K562 (cell line): Measurements from ENCODE around the gene CNTRL. TPM values are rescaled to one million over a fixed set of nuclear protein-coding genes. Genes with fewer than 3 reads are reported as not detected.

ENCODE experiments used
- polyA plus RNA-seq, 8 experiments: library from polyadenylated mRNA; depleted of rRNA in 4 of 8; stranded (reverse) in 5 of 8; unstranded in 3 of 8; fragments of >200 nt; fragmentation: Nextera tagmentation in 2 of 8; fragmentation: Illumina TruSeq in 1 of 8; extraction: Ambion mirVana in 2 of 8; extraction: Trizol in 1 of 8; gene quantifications; 2 replicates each; pipeline versions ENCODE4 v1.2.1 to v1.2.3, GENCODE V29; 2011 to 2014; ENCODE audit warnings: inconsistent platforms in 1 of 8, missing spikeins in 1 of 8
- small RNA-seq: library from RNA; depleted of rRNA; stranded (forward); fragments of <200 nt; gene quantifications from one replicate; pipeline ENCODE3, GENCODE V24; 2014
- total RNA-seq, 7 experiments: library from RNA; depleted of rRNA in 6 of 7; stranded (reverse); fragments of >200 nt in 6 of 7; fragmentation: Illumina TruSeq in 2 of 7; extraction: Trizol in 2 of 7; gene quantifications; 2 replicates each; pipeline versions ENCODE4 v1.2.1 to v1.2.3, GENCODE V29; 2011 to 2021; ENCODE audit warnings: low replicate concordance in 1 of 7

CNTRL gene
- total and polyA plus RNA-seq, 9 of the 15 experiments (the other 6 are each of a cell fraction or from before 2014, with no cell fraction given): 9.2 to 28.9 (median 20.5) TPM

Small RNAs within 50 kb of the gene (small RNA-seq; reads per million reads assigned to genes)
- gene RN7SL181P: not detected

Other genes starting within 250 kb of the CNTRL start
- 51.0 and 55.3 TPM in 2 replicates for gene PSMD5, start 232.0 kb upstream of the CNTRL start, total RNA-seq (2014; rRNA removed)
- 76.3 and 83.0 TPM in 2 replicates for gene PSMD5, start 232.0 kb upstream of the CNTRL start, total RNA-seq (2014; rRNA removed; fragmentation: Illumina TruSeq; extraction: Trizol)
- 65.1 and 72.5 TPM in 2 replicates for gene PSMD5, start 232.0 kb upstream of the CNTRL start, total RNA-seq (2015; rRNA removed; fragmentation: Illumina TruSeq; extraction: Trizol)
- gene PSMD5, start 232.0 kb upstream of the CNTRL start, total RNA-seq (2021): 136 and 148 TPM in 2 replicates
- 107 and 148 TPM in 2 replicates for gene PSMD5, start 232.0 kb upstream of the CNTRL start, polyA plus RNA-seq (2011; rRNA removed)
- 90.1 and 114 TPM in 2 replicates for gene PSMD5, start 232.0 kb upstream of the CNTRL start, polyA plus RNA-seq (2014; fragmentation: Illumina TruSeq; extraction: Trizol)
- 10 to 100 TPM; 46.4 to 60.9 TPM for gene PSMD5, start 232.0 kb upstream of the CNTRL start, polyA plus RNA-seq (2014; fragmentation: Nextera tagmentation; extraction: Ambion mirVana)
- gene PSMD5, start 232.0 kb upstream of the CNTRL start, polyA plus RNA-seq (2014; rRNA removed): 89.4 and 95.6 TPM in 2 replicates
- gene PHF19, start 197.8 kb upstream of the CNTRL start, total RNA-seq (2014; rRNA removed): 255 and 312 TPM in 2 replicates
- 191 and 211 TPM in 2 replicates for gene PHF19, start 197.8 kb upstream of the CNTRL start, total RNA-seq (2014; rRNA removed; fragmentation: Illumina TruSeq; extraction: Trizol)
- gene PHF19, start 197.8 kb upstream of the CNTRL start, total RNA-seq (2015; rRNA removed; fragmentation: Illumina TruSeq; extraction: Trizol): 240 and 241 TPM in 2 replicates
- gene PHF19, start 197.8 kb upstream of the CNTRL start, total RNA-seq (2021): 372 and 373 TPM in 2 replicates
- 403 and 414 TPM in 2 replicates for gene PHF19, start 197.8 kb upstream of the CNTRL start, polyA plus RNA-seq (2011; rRNA removed)
- 292 and 365 TPM in 2 replicates for gene PHF19, start 197.8 kb upstream of the CNTRL start, polyA plus RNA-seq (2014; fragmentation: Illumina TruSeq; extraction: Trizol)
- gene PHF19, start 197.8 kb upstream of the CNTRL start, polyA plus RNA-seq (2014; fragmentation: Nextera tagmentation; extraction: Ambion mirVana): 100 to 1,000 TPM in 1 of 2 experiments, 10 to 100 TPM in 1; 95.8 to 140 TPM
- 312 TPM in 2 replicates for gene PHF19, start 197.8 kb upstream of the CNTRL start, polyA plus RNA-seq (2014; rRNA removed)
- gene TRAF1, start 148.2 kb upstream of the CNTRL start, total RNA-seq (2014; rRNA removed): not detected in 2 replicates
- 0.04 TPM in 1 of 2 replicates, not detected in the other for gene TRAF1, start 148.2 kb upstream of the CNTRL start, total RNA-seq (2014; rRNA removed; fragmentation: Illumina TruSeq; extraction: Trizol)
- gene TRAF1, start 148.2 kb upstream of the CNTRL start, total RNA-seq (2015; rRNA removed; fragmentation: Illumina TruSeq; extraction: Trizol): 0.04 TPM in 1 of 2 replicates, not detected in the other
- gene TRAF1, start 148.2 kb upstream of the CNTRL start, total RNA-seq (2021): 0.38 and 0.47 TPM in 2 replicates
- gene TRAF1, start 148.2 kb upstream of the CNTRL start, polyA plus RNA-seq (2011; rRNA removed): 0.37 and 1.1 TPM in 2 replicates
- 0.06 and 0.12 TPM in 2 replicates for gene TRAF1, start 148.2 kb upstream of the CNTRL start, polyA plus RNA-seq (2014; fragmentation: Illumina TruSeq; extraction: Trizol)
- under 1 TPM in 1 of 2 experiments, not detected in 1; 0.01 TPM for gene TRAF1, start 148.2 kb upstream of the CNTRL start, polyA plus RNA-seq (2014; fragmentation: Nextera tagmentation; extraction: Ambion mirVana)
- 0.01 and 0.03 TPM in 2 replicates for gene TRAF1, start 148.2 kb upstream of the CNTRL start, polyA plus RNA-seq (2014; rRNA removed)
- gene C5, start 24.7 kb upstream of the CNTRL start, total RNA-seq (2014; rRNA removed): 0.41 and 0.86 TPM in 2 replicates
- gene C5, start 24.7 kb upstream of the CNTRL start, total RNA-seq (2014; rRNA removed; fragmentation: Illumina TruSeq; extraction: Trizol): 0.51 and 0.65 TPM in 2 replicates
- 0.79 and 0.91 TPM in 2 replicates for gene C5, start 24.7 kb upstream of the CNTRL start, total RNA-seq (2015; rRNA removed; fragmentation: Illumina TruSeq; extraction: Trizol)
- gene C5, start 24.7 kb upstream of the CNTRL start, total RNA-seq (2021): 0.42 and 0.56 TPM in 2 replicates
- gene C5, start 24.7 kb upstream of the CNTRL start, polyA plus RNA-seq (2011; rRNA removed): 0.50 and 0.62 TPM in 2 replicates
- gene C5, start 24.7 kb upstream of the CNTRL start, polyA plus RNA-seq (2014; fragmentation: Illumina TruSeq; extraction: Trizol): 0.32 and 0.34 TPM in 2 replicates
- under 1 TPM; 0.08 to 0.15 TPM for gene C5, start 24.7 kb upstream of the CNTRL start, polyA plus RNA-seq (2014; fragmentation: Nextera tagmentation; extraction: Ambion mirVana)
- gene C5, start 24.7 kb upstream of the CNTRL start, polyA plus RNA-seq (2014; rRNA removed): 0.27 and 0.81 TPM in 2 replicates
- gene RAB14, start 126.9 kb downstream of the CNTRL start, total RNA-seq (2014; rRNA removed): 10.3 and 11.8 TPM in 2 replicates
- 25.5 and 26.8 TPM in 2 replicates for gene RAB14, start 126.9 kb downstream of the CNTRL start, total RNA-seq (2014; rRNA removed; fragmentation: Illumina TruSeq; extraction: Trizol)
- gene RAB14, start 126.9 kb downstream of the CNTRL start, total RNA-seq (2015; rRNA removed; fragmentation: Illumina TruSeq; extraction: Trizol): 23.6 and 25.4 TPM in 2 replicates
- 41.8 and 48.4 TPM in 2 replicates for gene RAB14, start 126.9 kb downstream of the CNTRL start, total RNA-seq (2021)
- gene RAB14, start 126.9 kb downstream of the CNTRL start, polyA plus RNA-seq (2011; rRNA removed): 17.6 and 19.8 TPM in 2 replicates
- gene RAB14, start 126.9 kb downstream of the CNTRL start, polyA plus RNA-seq (2014; fragmentation: Illumina TruSeq; extraction: Trizol): 32.4 and 35.8 TPM in 2 replicates
- gene RAB14, start 126.9 kb downstream of the CNTRL start, polyA plus RNA-seq (2014; fragmentation: Nextera tagmentation; extraction: Ambion mirVana): 10 to 100 TPM; 20.2 to 20.9 TPM
- gene RAB14, start 126.9 kb downstream of the CNTRL start, polyA plus RNA-seq (2014; rRNA removed): 15.9 and 16.7 TPM in 2 replicates
- gene GSN, start 193.2 kb downstream of the CNTRL start, total RNA-seq (2014; rRNA removed): 8.2 and 10.8 TPM in 2 replicates
- 3.3 and 3.5 TPM in 2 replicates for gene GSN, start 193.2 kb downstream of the CNTRL start, total RNA-seq (2014; rRNA removed; fragmentation: Illumina TruSeq; extraction: Trizol)
- gene GSN, start 193.2 kb downstream of the CNTRL start, total RNA-seq (2015; rRNA removed; fragmentation: Illumina TruSeq; extraction: Trizol): 12.3 and 12.4 TPM in 2 replicates
- 9.0 and 9.6 TPM in 2 replicates for gene GSN, start 193.2 kb downstream of the CNTRL start, total RNA-seq (2021)
- gene GSN, start 193.2 kb downstream of the CNTRL start, polyA plus RNA-seq (2011; rRNA removed): 16.6 and 24.2 TPM in 2 replicates
- gene GSN, start 193.2 kb downstream of the CNTRL start, polyA plus RNA-seq (2014; fragmentation: Illumina TruSeq; extraction: Trizol): 5.2 and 7.4 TPM in 2 replicates
- under 1 TPM; 0.39 to 0.41 TPM for gene GSN, start 193.2 kb downstream of the CNTRL start, polyA plus RNA-seq (2014; fragmentation: Nextera tagmentation; extraction: Ambion mirVana)
- 7.5 and 11.2 TPM in 2 replicates for gene GSN, start 193.2 kb downstream of the CNTRL start, polyA plus RNA-seq (2014; rRNA removed)